Trophoblast cell (in vitro differentiated cells and primary cell): ENCODE measurements around the gene OR51S1.

Source experiments
- DNase-seq, 2 donors: peaks; one replicate each; pipeline ENCODE4 v3.0.0-alpha.2; 2016
- H2AFZ ChIP-seq: 2 replicates; pipeline ENCODE4 v1.6.1; 2013; ENCODE audit warnings: low read length, moderate library complexity, mild to moderate bottlenecking; ENCODE audit not compliant: insufficient read depth, poor library complexity
- H2AK5ac ChIP-seq: 2 replicates; pipeline ENCODE4 v1.6.1; 2013; ENCODE audit warnings: mild to moderate bottlenecking, low read length
- H2BK120ac ChIP-seq: 2 replicates; pipeline ENCODE4 v1.6.1; 2013; ENCODE audit warnings: low read length, mild to moderate bottlenecking, moderate library complexity; ENCODE audit not compliant: insufficient read depth, poor library complexity
- H2BK12ac ChIP-seq: 2 replicates; pipeline ENCODE4 v1.6.1; 2013; ENCODE audit warnings: mild to moderate bottlenecking, low read length, moderate library complexity
- H2BK5ac ChIP-seq: 2 replicates; pipeline ENCODE4 v1.6.1; 2013; ENCODE audit warnings: low read length, low read depth, moderate library complexity, mild to moderate bottlenecking; ENCODE audit not compliant: poor library complexity
- H3K14ac ChIP-seq: 2 replicates; pipeline ENCODE4 v1.6.1; 2013; ENCODE audit warnings: mild to moderate bottlenecking, low read length
- H3K18ac ChIP-seq: 2 replicates; pipeline ENCODE4 v1.6.1; 2013; ENCODE audit warnings: mild to moderate bottlenecking, low read length
- H3K23ac ChIP-seq: 2 replicates; pipeline ENCODE4 v1.6.1; 2013; ENCODE audit warnings: low read length
- H3K27ac ChIP-seq: 2 replicates; pipeline ENCODE4 v1.5.1; 2013; ENCODE audit warnings: low read depth, mild to moderate bottlenecking, inconsistent platforms, low read length, moderate library complexity
- H3K27me3 ChIP-seq: 2 replicates; pipeline ENCODE4 v1.6.1; 2013; ENCODE audit warnings: inconsistent platforms, mild to moderate bottlenecking, low read length, moderate library complexity; ENCODE audit not compliant: insufficient read depth
- H3K36me3 ChIP-seq, 2 experiments: 1 replicate in 1 of 2; 2 replicates in 1 of 2; pipeline ENCODE4 v1.6.1; 2013; ENCODE audit warnings: low read length in 2 of 2, mild to moderate bottlenecking in 2 of 2, moderate library complexity in 1 of 2; ENCODE audit not compliant: insufficient read depth in 2 of 2, control insufficient read depth in 1 of 2
- H3K4ac ChIP-seq: 2 replicates; pipeline ENCODE4 v1.6.1; 2013; ENCODE audit warnings: low read depth, mild to moderate bottlenecking, low read length, moderate library complexity
- H3K4me1 ChIP-seq, 2 experiments: 1 replicate in 1 of 2; 2 replicates in 1 of 2; pipeline ENCODE4 v1.6.1; 2013; ENCODE audit warnings: low read length in 2 of 2, mild to moderate bottlenecking in 2 of 2, moderate library complexity in 1 of 2; ENCODE audit not compliant: insufficient read depth in 2 of 2, control insufficient read depth in 1 of 2
- H3K4me2 ChIP-seq: 2 replicates; pipeline ENCODE4 v1.6.1; 2013; ENCODE audit warnings: inconsistent platforms, mild to moderate bottlenecking, low read length, moderate library complexity
- H3K4me3 ChIP-seq: 2 replicates; pipeline ENCODE4 v1.5.1; 2013; ENCODE audit warnings: mild to moderate bottlenecking, low read depth, low read length, inconsistent platforms
- H3K79me1 ChIP-seq: one replicate; pipeline ENCODE4 v1.6.1; 2013; ENCODE audit warnings: low read length
- H3K79me2 ChIP-seq: 2 replicates; pipeline ENCODE4 v1.6.1; 2013; ENCODE audit warnings: low read length, mild to moderate bottlenecking; ENCODE audit not compliant: control insufficient read depth, insufficient read depth, poor library complexity
- H3K9ac ChIP-seq: 2 replicates; pipeline ENCODE4 v1.6.1; 2013; ENCODE audit warnings: mild to moderate bottlenecking, low read length
- H3K9me3 ChIP-seq: 2 replicates; pipeline ENCODE4 v1.6.1; 2013; ENCODE audit warnings: low read depth, mild to moderate bottlenecking, control low read depth, inconsistent platforms, low read length; ENCODE audit not compliant: insufficient read depth
- H4K12ac ChIP-seq: 2 replicates; pipeline ENCODE4 v1.6.1; 2013; ENCODE audit warnings: low read depth, mild to moderate bottlenecking, low read length, moderate library complexity
- H4K8ac ChIP-seq: 2 replicates; pipeline ENCODE4 v1.6.1; 2013; ENCODE audit warnings: low read depth, mild to moderate bottlenecking, low read length, moderate library complexity
- H4K91ac ChIP-seq: one replicate; pipeline ENCODE4 v1.6.1; 2013; ENCODE audit warnings: low read depth, mild to moderate bottlenecking, low read length, moderate library complexity
- WGBS: extraction: QIAGEN DNeasy Blood & Tissue Kit; methylation state at CpG from one replicate; pipeline ENCODE4 v1.1.7; 2013; ENCODE audit warnings: missing lambda C conversion rate; ENCODE audit not compliant: insufficient read length, insufficient coverage; ENCODE audit errors: extremely low coverage; 5-methylcytosine and 5-hydroxymethylcytosine counted together

Gene OR51S1

GRCh38 chr11:4798427-4799183, 50.4 kb downstream of the OR51S1 start:
- H2AFZ ChIP-seq: no peak overlapping the region
- H3K27me3 ChIP-seq: no peaks in the 10 kb centered on the region
- H3K79me2 ChIP-seq: no peaks in the 10 kb centered on the region
- H3K27ac ChIP-seq: no peak overlapping the region
- no peak overlapping the region for H3K4ac ChIP-seq
- WGBS: no CpG with 5 or more reads among the region's 6 CpGs
- H2BK120ac ChIP-seq: no peak overlapping the region
- no peak overlapping the region for H4K12ac ChIP-seq
- H3K36me3 ChIP-seq: no peaks in the 10 kb centered on the region
- no peak for DNase-seq
- no peak overlapping the region for H3K9ac ChIP-seq
- no peak overlapping the region for H2AK5ac ChIP-seq
- H3K4me2 ChIP-seq: no peak overlapping the region
- no peak overlapping the region for H2BK12ac ChIP-seq
- H3K79me1 ChIP-seq: no peaks in the 10 kb centered on the region
- H2BK5ac ChIP-seq: no peak overlapping the region
- H3K4me1 ChIP-seq: no peaks in the 10 kb centered on the region
- H4K8ac ChIP-seq: no peak overlapping the region
- no peak overlapping the region for H4K91ac ChIP-seq
- H3K4me3 ChIP-seq: no peak overlapping the region
- H3K23ac ChIP-seq: no peak overlapping the region
- peaks cover 2% of the 10 kb centered on the region for H3K9me3 ChIP-seq
- H3K18ac ChIP-seq: no peak overlapping the region
- H3K14ac ChIP-seq: no peak overlapping the region
